Gastroesophageal sphincter (tissue), 4 donors: ENCODE data around the gene GH2. TPM values are rescaled to one million over a fixed set of nuclear protein-coding genes. Genes with fewer than 3 reads are reported as not detected.
A peak's percentile ranks its signal among the peaks of the same experiment; 100 is the strongest.

Experiments used
- ATAC-seq: fragments of 150-250 bp; one replicate; pipeline ENCODE4 v1.9.1; 2016; ENCODE audit warnings: mild to moderate bottlenecking, moderate library complexity
- H3K27ac ChIP-seq, 4 donors: fragments of 200-600 bp; sonication (generic) in 3 of 4; 1 replicate in 3 of 4; 2 replicates in 1 of 4; pipeline ENCODE4 v1.5.1; 2016 to 2019
- H3K27me3 ChIP-seq: fragments of 200-600 bp; sonication (generic); one replicate; pipeline ENCODE4 v1.5.1; 2019
- H3K36me3 ChIP-seq, 2 donors: fragments of 200-600 bp; sonication (generic); one replicate each; pipeline ENCODE4 v1.5.1; 2019; ENCODE audit warnings: control low read depth in 1 of 2
- H3K4me1 ChIP-seq, 3 donors: fragments of 200-600 bp; sonication (generic); 1 replicate in 2 of 3; 2 replicates in 1 of 3; pipeline ENCODE4 v1.5.1; 2016 to 2019; ENCODE audit warnings: control low read depth in 2 of 3
- H3K4me3 ChIP-seq, 2 donors: fragments of 200-600 bp; sonication (generic); one replicate each; pipeline ENCODE4 v1.5.1; 2019; ENCODE audit warnings: mild to moderate bottlenecking in 1 of 2, moderate library complexity in 1 of 2
- H3K9me3 ChIP-seq, 3 donors: fragments of 200-600 bp; sonication (generic); one replicate each; pipeline ENCODE4 v1.5.1; 2017 to 2019; ENCODE audit warnings: control low read depth in 2 of 3
- EP300 ChIP-seq: sonication (generic); formaldehyde crosslinking; IDR thresholded peaks from one replicate; pipeline ENCODE4 v1.6.1; 2017; ENCODE audit warnings: antibody characterized with exemption, mild to moderate bottlenecking
- POLR2A ChIP-seq, 2 donors: fragments of 450-650 bp; IDR thresholded peaks; one replicate each; pipeline ENCODE4 v1.6.1; 2017; ENCODE audit warnings: antibody characterized with exemption in 2 of 2, mild to moderate bottlenecking in 2 of 2, moderate library complexity in 1 of 2
- POLR2AphosphoS5 ChIP-seq: sonication (generic); formaldehyde crosslinking; IDR thresholded peaks from one replicate; pipeline ENCODE4 v1.6.1; 2017; ENCODE audit warnings: antibody characterized with exemption
- whole genome bisulfite sequencing, 2 donors: methylation state at CpG; one replicate each; pipeline ENCODE4 v1.1.5; 2018; ENCODE audit warnings: low coverage in 1 of 2; 5-methylcytosine and 5-hydroxymethylcytosine counted together
- total RNA-seq, 4 donors: library from RNA; depleted of rRNA; stranded (reverse); fragments of >200 nt; gene quantifications; one replicate each; pipeline ENCODE4 v1.1.0, GENCODE V29; 2016
- TF ChIP-seq, protein P1 (sequence below), 4 experiments: fragments of 200-600 bp in 2 of 4; fragments of 450-650 bp in 2 of 4; sonication (generic) in 1 of 4; IDR thresholded peaks; one replicate each; pipeline ENCODE4 v1.5.1; 2017 to 2019; ENCODE audit warnings: antibody characterized with exemption in 4 of 4, mild to moderate bottlenecking in 2 of 4, moderate library complexity in 2 of 4

Gene GH2
- total RNA-seq, 4 donors from 2014 or later, result not detected

DNA sequence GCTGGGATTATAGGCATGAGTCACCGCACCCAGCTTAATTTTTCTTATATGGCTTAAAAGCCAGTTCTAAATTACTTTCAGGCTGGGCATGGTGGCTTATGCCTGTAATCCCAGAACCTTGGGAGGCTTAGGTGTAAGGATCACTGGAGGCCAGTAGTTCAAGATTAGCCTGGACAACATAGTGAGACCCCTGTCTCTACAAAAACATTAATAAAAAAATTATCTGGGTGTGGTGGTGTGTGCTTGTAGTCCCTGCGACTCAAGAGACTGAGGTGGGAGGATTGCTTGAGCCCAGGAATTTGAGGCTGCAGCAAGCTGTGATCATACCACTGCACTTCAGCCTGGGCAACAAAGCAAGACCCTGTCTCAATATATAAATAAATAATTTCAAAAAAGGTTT is 28.5 kb downstream of the GH2 start:
- WGBS, 2 donors, result 83 to 94% methylated on average over 2 of the region's 2 CpGs
- no peak for ATAC-seq

DNA sequence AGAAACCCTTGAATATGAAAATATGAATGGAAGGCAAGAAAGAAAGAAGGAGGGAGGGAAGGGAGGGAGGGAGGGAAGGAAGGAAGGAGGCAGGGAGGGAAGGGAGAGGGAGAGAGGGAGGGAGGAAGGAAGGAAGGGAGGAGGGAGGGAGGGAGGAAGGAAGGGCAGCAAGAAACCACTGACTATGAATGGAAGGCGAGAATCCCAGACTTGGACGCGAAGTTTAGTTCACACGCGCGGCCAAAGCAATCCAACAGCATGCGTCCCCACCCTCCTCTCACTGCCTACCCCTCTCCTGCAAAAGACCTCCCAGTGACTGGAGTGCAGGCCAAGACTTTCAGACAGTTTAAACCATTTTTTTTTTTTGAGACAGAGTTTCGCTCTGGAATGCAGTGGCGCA is 31.3 kb downstream of the GH2 start:
- Histone ChIP-seq H3K36me3 (no peaks in the 10 kb centered on the region), H3K27ac (no peak overlapping the region), H3K4me3 (no peak overlapping the region), H3K9me3 (no peaks in the 10 kb centered on the region), H3K4me1 (peaks cover 0 to 15% (median 0%) of the 10 kb centered on the region in 3 donors), H3K27me3 (no peaks in the 10 kb centered on the region)
- TF ChIP-seq POLR2AphosphoS5 (no peak), EP300 (no peak), POLR2A (IDR thresholded peaks at IDR 0.05) (no peak)
- TF ChIP-seq, protein P1, sequence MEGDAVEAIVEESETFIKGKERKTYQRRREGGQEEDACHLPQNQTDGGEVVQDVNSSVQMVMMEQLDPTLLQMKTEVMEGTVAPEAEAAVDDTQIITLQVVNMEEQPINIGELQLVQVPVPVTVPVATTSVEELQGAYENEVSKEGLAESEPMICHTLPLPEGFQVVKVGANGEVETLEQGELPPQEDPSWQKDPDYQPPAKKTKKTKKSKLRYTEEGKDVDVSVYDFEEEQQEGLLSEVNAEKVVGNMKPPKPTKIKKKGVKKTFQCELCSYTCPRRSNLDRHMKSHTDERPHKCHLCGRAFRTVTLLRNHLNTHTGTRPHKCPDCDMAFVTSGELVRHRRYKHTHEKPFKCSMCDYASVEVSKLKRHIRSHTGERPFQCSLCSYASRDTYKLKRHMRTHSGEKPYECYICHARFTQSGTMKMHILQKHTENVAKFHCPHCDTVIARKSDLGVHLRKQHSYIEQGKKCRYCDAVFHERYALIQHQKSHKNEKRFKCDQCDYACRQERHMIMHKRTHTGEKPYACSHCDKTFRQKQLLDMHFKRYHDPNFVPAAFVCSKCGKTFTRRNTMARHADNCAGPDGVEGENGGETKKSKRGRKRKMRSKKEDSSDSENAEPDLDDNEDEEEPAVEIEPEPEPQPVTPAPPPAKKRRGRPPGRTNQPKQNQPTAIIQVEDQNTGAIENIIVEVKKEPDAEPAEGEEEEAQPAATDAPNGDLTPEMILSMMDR (IDR thresholded peaks at IDR 0.05), result no peak
- ATAC-seq, result no peak
- 60 to 88% methylated on average over 8 to 9 of the region's 9 CpGs for WGBS, 2 donors

More for the DNA sequence above, 28.5 kb downstream of the GH2 start:
- no peaks in the 10 kb centered on the region for H3K9me3 ChIP-seq
- no peak overlapping the region for H3K4me3 ChIP-seq
- no peak overlapping the region for H3K27ac ChIP-seq
- H3K27me3 ChIP-seq, result no peaks in the 10 kb centered on the region
- H3K4me1 ChIP-seq, result peaks cover 0 to 14% (median 0%) of the 10 kb centered on the region in 3 donors
- TF ChIP-seq, protein P1 (IDR thresholded peaks at IDR 0.05), result no peak
- TF ChIP-seq POLR2A (IDR thresholded peaks at IDR 0.05), result no peak
- no peak for TF ChIP-seq POLR2AphosphoS5
- no peaks in the 10 kb centered on the region for H3K36me3 ChIP-seq

DNA sequence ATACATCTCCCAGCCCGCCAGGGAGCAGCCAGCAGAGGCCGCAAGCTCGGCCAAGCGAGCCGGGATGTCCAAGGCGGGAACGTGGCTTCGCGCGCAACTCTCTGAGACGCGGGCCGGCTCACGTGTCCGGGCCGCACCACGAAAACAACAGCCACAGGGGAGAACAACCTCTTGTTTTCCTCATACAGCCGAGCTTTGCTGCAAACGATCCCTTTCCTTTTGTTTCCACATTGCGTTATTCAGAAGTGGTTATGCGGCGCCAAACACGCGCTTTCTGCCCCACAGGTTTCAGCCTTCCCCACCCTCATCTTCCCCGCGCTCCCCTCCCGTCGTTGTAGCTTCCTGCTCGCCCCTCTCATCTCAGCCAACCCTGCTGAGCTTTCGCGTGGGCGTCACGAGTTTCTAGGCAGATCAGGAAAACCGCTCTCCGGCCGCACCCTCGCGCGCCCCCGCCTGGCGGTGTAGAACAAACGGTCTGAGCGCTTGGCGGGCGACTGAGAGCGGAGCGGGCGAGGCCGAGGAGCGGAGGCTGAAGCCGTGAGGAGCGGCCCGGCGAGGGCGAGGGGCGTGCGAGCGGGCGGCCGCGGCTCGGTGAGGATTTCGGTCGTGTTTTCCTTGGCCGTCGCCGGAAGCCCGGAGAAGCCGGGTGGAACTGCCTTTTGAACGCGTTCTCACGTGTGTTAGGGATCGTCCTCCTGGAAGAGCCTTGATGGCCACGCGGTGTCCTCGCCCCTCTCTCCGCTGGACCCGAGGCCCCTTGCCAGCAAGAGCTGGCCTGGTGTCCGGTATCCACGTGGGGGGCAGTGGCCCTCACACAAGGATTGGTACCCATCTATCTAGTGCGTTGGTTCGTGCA is 32.7 kb downstream of the GH2 start:
- H3K9me3 ChIP-seq, result no peaks in the 10 kb centered on the region
- no peaks in the 10 kb centered on the region for H3K27me3 ChIP-seq
- H3K4me1 ChIP-seq, result peaks cover 0 to 19% (median 0%) of the 10 kb centered on the region in 3 donors
- peak overlapping the region in 1 of 2 donors; percentile 36 for H3K4me3 ChIP-seq
- WGBS, 2 donors, result 3 to 6% methylated on average over 11 to 32 of the region's 82 CpGs
- TF ChIP-seq, protein P1 (IDR thresholded peaks at IDR 0.05), result peak; percentile 77 to 82 (median 79)
- TF ChIP-seq POLR2A (IDR thresholded peaks at IDR 0.05) (peak in 1 of 2 donors; percentile 23), EP300 (no peak)
- peak; percentile 97 for ATAC-seq
- peak overlapping the region; percentile 7 to 76 (median 40) for H3K27ac ChIP-seq
- H3K36me3 ChIP-seq, result no peaks in the 10 kb centered on the region

DNA sequence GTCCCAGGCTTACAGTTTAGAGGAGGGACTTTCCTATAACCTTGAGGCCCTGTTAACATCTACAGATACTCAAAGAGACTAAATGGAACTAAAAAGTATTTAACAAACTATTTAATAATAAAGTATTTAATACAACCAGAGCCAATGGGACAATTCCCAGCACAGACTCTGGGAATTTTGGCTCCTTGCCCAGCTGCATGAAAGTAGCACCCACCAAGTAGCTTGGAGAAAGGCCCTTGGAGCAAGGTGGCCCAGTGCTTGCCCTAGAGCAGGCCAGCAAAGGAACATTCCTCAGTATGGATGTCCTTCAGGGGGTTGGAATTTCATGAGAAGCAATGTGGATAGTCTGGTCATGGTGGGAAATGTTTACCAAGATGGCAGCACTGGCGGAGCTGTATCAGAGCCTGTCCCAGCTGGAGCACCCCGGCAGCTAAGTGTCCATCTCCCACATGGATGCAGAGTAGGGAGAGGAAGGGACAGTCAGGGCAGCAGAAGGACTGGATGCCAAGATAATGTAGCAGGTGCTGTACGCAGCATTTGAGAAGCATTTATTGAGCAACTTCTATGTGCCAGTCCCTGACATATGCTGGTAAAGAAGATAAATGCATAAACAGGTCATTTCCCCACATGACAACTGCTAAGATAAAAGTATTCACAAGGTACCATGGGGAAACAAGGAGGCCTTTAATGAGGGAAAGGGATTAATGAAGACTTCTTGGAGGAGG is 34.1 kb downstream of the GH2 start:
- Histone ChIP-seq H3K27ac (no peak overlapping the region), H3K4me3 (no peak overlapping the region), H3K27me3 (no peaks in the 10 kb centered on the region), H3K4me1 (peaks cover 0 to 28% (median 3%) of the 10 kb centered on the region in 3 donors), H3K36me3 (no peaks in the 10 kb centered on the region), H3K9me3 (no peaks in the 10 kb centered on the region)
- no peak for ATAC-seq
- 67 to 84% methylated on average over 3 of the region's 3 CpGs for WGBS, 2 donors
- TF ChIP-seq, protein P1 (IDR thresholded peaks at IDR 0.05), result no peak
- TF ChIP-seq EP300 (no peak), POLR2A (IDR thresholded peaks at IDR 0.05) (no peak), POLR2AphosphoS5 (no peak)
